Measurements from ENCODE around the gene LY6G5B. TPM values are rescaled to one million over a fixed set of nuclear protein-coding genes. Genes with fewer than 3 reads are reported as not detected.
"Not testable (repeated sequence)": the region's sequence is repeated elsewhere in the genome, so short reads cannot be mapped to it uniquely, and the experiment has no call there.

The LY6G5B gene
- total RNA-seq, 1 experiment from 2014 or later: 2.0 TPM

- no peak for DNase-seq (ENCODE audit: low spot score)
- in situ Hi-C loops (cut with HindIII; ENCODE audit: low sequenced_read_pairs): no loop called here
Measured at GRCh38 chr6:31707701-31708100, 37.9 kb downstream of the LY6G5B start.

GRCh38 chr6:31708224-31708623, 38.4 kb downstream of the LY6G5B start:
- no peak for DNase-seq (ENCODE audit: low spot score)
- in situ Hi-C loops (cut with HindIII; ENCODE audit: low sequenced_read_pairs): no loop called here

- in situ Hi-C loops (cut with HindIII; ENCODE audit: low sequenced_read_pairs); DNase-seq (ENCODE audit: low spot score): not testable (repeated sequence)
Measured at GRCh38 chr6:31709157-31709556, 39.4 kb downstream of the LY6G5B start.

DNA sequence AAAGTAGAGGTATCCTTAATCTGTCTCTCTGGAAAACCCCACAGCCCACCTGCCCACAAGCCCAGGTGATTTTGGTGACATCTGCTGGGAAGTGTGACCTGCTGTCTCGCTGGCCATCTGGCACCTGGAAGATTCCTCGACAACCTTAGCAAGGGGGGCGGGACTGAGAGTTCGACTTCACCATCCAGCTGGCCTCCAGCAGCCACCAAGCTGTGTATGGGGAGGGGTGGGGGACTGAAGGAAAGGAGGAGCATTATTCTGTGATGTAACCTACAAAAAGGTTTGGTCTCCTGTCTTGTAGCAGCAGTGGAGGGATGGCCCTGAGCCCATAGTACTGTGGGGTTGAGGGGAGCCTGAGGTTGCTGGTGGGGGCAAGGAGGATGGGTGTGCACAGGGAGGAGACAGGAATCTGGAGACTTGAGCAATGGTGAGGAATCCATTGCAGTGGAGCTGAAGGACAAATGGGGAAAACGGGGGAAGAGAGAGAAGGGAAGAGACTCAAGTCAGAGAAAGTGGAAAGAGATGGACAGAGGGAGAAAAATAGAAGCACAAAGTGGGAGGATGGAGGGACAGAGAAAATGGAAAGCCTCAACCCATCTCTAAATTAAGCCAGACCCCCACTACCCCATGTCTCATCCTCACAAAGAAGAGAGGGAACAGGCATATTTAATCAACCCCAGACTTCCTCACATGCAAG, 40.9 kb downstream of the LY6G5B start:
- DNase-seq (ENCODE audit: low spot score): no peak

GRCh38 chr6:31711233-31711632, 41.5 kb downstream of the LY6G5B start:
- DNase-seq (ENCODE audit: low spot score): no peak
- in situ Hi-C loops (cut with HindIII; ENCODE audit: low sequenced_read_pairs): no loop called here

More for the DNA sequence above, 40.9 kb downstream of the LY6G5B start:
- in situ Hi-C loops (cut with HindIII; ENCODE audit: low sequenced_read_pairs): no loop called here

DNA sequence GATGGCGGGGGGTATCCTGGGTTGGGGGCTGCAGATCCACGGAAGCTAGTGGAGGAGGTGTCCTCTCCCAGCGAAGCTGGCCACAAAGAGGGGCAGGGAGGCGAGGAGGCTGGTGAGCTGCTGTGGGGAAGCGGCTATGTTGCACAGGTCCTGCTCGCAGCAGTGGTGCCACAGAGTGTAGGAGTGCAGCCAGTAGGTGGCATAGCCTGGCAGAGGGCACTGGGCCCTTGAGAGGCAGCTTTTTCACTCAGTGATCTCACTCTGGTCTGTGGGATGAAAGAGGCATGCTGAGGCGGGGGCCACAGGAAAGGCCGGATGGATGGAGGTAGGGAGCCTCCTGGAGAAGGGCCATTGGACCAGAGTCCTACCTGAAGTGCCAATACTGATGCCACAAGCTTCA, 42.5 kb downstream of the LY6G5B start:
- in situ Hi-C loops (cut with HindIII; ENCODE audit: low sequenced_read_pairs): no loop called here
- no peak for DNase-seq (ENCODE audit: low spot score)

DNA sequence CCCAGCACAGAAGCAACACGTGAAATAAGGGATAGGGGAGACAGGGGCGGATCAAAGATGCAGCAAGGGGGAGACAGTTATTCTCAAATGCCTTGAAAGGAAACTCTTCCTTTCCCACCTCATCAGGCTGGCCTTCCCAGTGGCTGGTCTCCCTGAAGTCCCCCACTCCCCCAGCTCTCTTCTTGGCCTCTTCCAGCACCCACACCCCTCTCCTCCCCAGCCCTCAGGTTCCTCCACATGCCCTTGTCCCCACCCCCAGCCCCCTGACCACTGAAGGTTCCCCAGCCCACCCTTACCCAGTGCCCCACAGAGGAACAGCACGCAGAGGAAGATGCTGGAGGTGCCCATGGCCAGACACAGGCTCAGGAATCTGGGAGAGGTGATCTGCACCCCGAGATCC, 43.7 kb downstream of the LY6G5B start:
- DNase-seq (ENCODE audit: low spot score): no peak
- in situ Hi-C loops (cut with HindIII; ENCODE audit: low sequenced_read_pairs): no loop called here

- in situ Hi-C loops (cut with HindIII; ENCODE audit: low sequenced_read_pairs): no loop called here
- DNase-seq (ENCODE audit: low spot score): no peak
Measured at GRCh38 chr6:31713991-31714684, 44.4 kb downstream of the LY6G5B start.

GRCh38 chr6:31715022-31715958, 45.5 kb downstream of the LY6G5B start, which contains the start of gene LY6G6D:
LY6G6D (plus strand) TSS chr6:31715348; CDS start chr6:31715356, 8 bp downstream.
- DNase-seq (ENCODE audit: low spot score): no peak
- in situ Hi-C loops (cut with HindIII; ENCODE audit: low sequenced_read_pairs): no loop called here

DNA sequence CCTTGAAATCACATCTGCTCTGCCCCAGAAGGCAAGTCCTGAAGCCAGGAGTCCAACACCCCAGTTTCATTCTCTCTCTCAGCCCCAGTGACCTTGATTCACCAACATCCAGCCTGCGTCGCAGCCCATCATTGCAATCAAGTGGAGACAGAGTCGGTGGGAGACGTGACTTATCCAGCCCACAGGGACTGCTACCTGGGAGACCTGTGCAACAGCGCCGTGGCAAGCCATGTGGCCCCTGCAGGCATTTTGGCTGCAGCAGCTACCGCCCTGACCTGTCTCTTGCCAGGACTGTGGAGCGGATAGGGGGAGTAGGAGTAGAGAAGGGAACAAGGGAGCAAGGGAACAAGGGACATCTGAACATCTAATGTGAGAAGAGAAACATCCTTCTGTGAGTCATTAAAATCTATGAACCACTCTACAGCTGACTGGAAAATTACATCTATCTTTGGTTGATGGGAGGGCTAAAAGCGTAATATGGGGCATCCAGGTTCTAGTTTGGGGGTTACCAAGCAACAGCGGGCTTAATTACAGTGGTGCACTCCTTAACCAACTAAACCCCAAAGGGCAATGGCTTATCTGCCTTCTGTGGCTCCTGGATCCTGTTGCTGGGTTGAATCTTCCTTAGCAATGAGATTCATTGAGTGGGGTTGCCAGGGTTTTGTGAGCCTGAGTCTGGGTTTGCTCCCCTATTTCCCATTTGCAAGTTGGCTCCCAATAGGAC, 47.9 kb downstream of the LY6G5B start:
- in situ Hi-C loops (cut with HindIII; ENCODE audit: low sequenced_read_pairs): no loop called here
- DNase-seq (ENCODE audit: low spot score): no peak

GRCh38 chr6:31718265-31718664, 48.5 kb downstream of the LY6G5B start:
- no peak for DNase-seq (ENCODE audit: low spot score)

GRCh38 chr6:31719001-31719400, 49.2 kb downstream of the LY6G5B start:
- no peak for DNase-seq (ENCODE audit: low spot score)
- in situ Hi-C loops (cut with HindIII; ENCODE audit: low sequenced_read_pairs): no loop called here

More at GRCh38 chr6:31718265-31718664, 48.5 kb downstream of the LY6G5B start:
- in situ Hi-C loops (cut with HindIII; ENCODE audit: low sequenced_read_pairs): no loop called here

GRCh38 chr6:31720196-31720770, 50.5 kb downstream of the LY6G5B start:
- in situ Hi-C loops (cut with HindIII; ENCODE audit: low sequenced_read_pairs): no loop called here

GRCh38 chr6:31721351-31722020, 51.7 kb downstream of the LY6G5B start, which contains the start of gene LY6G6C:
LY6G6C (minus strand) TSS chr6:31721746; CDS start chr6:31721679, 67 bp downstream.
- in situ Hi-C loops (cut with HindIII; ENCODE audit: low sequenced_read_pairs): no loop called here
- DNase-seq (ENCODE audit: low spot score): no peak

More at GRCh38 chr6:31720196-31720770, 50.5 kb downstream of the LY6G5B start:
- DNase-seq (ENCODE audit: low spot score): no peak

GRCh38 chr6:31722173-31722572, 52.4 kb downstream of the LY6G5B start:
- in situ Hi-C loops (cut with HindIII; ENCODE audit: low sequenced_read_pairs): no loop called here
- DNase-seq (ENCODE audit: low spot score): no peak
